BJ (cell line): ENCODE results near the gene PLEKHH1. TPM values are rescaled to one million over a fixed set of nuclear protein-coding genes. Genes with fewer than 3 reads are reported as not detected.
"Not testable (repeated sequence)": the region's sequence is repeated elsewhere in the genome, so short reads cannot be mapped to it uniquely, and the experiment has no call there.

Source experiments
- CTCF ChIA-PET: fragments of 350-600 bp; formaldehyde crosslinking; extraction: SDS; loops from one replicate; lab custom pipeline; 2021; ENCODE audit warnings: antibody characterized with exemption, inconsistent platforms; lab: Yijun Ruan, JAX
- POLR2A ChIA-PET: fragments of 300-600 bp; sonication (Branson Sonifier 250); formaldehyde crosslinking; extraction: SDS; loops from one replicate; lab custom pipeline; 2021; ENCODE audit warnings: antibody characterized with exemption; lab: Charles Lee
- DNase-seq: peaks from one replicate; pipeline ENCODE4 v3.0.0-alpha.2; 2011; ENCODE audit warnings: low read depth
- H3K27me3 ChIP-seq: 2 replicates; pipeline ENCODE4 v1.6.0; 2011; ENCODE audit warnings: low read length; ENCODE audit not compliant: control insufficient read depth, insufficient read depth
- H3K36me3 ChIP-seq: 2 replicates; pipeline ENCODE4 v1.5.1; 2011; ENCODE audit warnings: low read length; ENCODE audit not compliant: control insufficient read depth, insufficient read depth
- H3K4me3 ChIP-seq: 2 replicates; pipeline ENCODE4 v1.5.1; 2011; ENCODE audit warnings: low read depth, mild to moderate bottlenecking, control low read depth, low read length
- polyA plus RNA-seq: library from polyadenylated mRNA; depleted of rRNA; stranded (reverse); fragments of >200 nt; gene quantifications from 2 replicates; pipeline ENCODE4 v1.2.3, GENCODE V29; 2011
- TF ChIP-seq, protein P1 (sequence below): IDR thresholded peaks from 2 replicates; pipeline ENCODE4 v1.5.1; 2011; ENCODE audit warnings: low read depth, mild to moderate bottlenecking, control low read depth, inconsistent platforms, low read length, moderate library complexity; ENCODE audit not compliant: insufficient read depth

The PLEKHH1 gene
- polyA plus RNA-seq, 1 experiment, result 0.16 TPM

GRCh38 chr14:67583711-67584644 lies 50.9 kb downstream of the PLEKHH1 start:
- no peak for DNase-seq
- Histone ChIP-seq H3K36me3 (no peaks in the 10 kb centered on the region), H3K4me3 (no peak overlapping the region), H3K27me3 (no peaks in the 10 kb centered on the region)
- ChIA-PET CTCF (interaction anchor here (0.7 to 13.8 kb wide), 28 partner anchors 8 to 192 kb away, joined by 3 to 189 read pairs (median 4); partner anchors contain the start of genes PIGH and RDH12), POLR2A (interaction anchor here (0.6 to 1.4 kb wide), 2 partner anchors 83 to 120 kb away, joined by 3 to 4 read pairs; no protein-coding TSS in a partner anchor)
- TF ChIP-seq, protein P1, sequence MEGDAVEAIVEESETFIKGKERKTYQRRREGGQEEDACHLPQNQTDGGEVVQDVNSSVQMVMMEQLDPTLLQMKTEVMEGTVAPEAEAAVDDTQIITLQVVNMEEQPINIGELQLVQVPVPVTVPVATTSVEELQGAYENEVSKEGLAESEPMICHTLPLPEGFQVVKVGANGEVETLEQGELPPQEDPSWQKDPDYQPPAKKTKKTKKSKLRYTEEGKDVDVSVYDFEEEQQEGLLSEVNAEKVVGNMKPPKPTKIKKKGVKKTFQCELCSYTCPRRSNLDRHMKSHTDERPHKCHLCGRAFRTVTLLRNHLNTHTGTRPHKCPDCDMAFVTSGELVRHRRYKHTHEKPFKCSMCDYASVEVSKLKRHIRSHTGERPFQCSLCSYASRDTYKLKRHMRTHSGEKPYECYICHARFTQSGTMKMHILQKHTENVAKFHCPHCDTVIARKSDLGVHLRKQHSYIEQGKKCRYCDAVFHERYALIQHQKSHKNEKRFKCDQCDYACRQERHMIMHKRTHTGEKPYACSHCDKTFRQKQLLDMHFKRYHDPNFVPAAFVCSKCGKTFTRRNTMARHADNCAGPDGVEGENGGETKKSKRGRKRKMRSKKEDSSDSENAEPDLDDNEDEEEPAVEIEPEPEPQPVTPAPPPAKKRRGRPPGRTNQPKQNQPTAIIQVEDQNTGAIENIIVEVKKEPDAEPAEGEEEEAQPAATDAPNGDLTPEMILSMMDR, result peak; percentile 79

- Histone ChIP-seq H3K36me3 (no peaks in the 10 kb centered on the region), H3K4me3 (no peak overlapping the region), H3K27me3 (no peaks in the 10 kb centered on the region)
- ChIA-PET CTCF (interaction anchor here (0.8 to 13.8 kb wide), 21 partner anchors 8 to 156 kb away, joined by 3 to 189 read pairs (median 5); partner anchors contain the start of genes PIGH and RDH12), POLR2A (interaction anchor here (1.4 kb wide), 1 partner anchor 119 kb away, joined by 4 read pairs; no protein-coding TSS in a partner anchor)
- DNase-seq, result no peak
- TF ChIP-seq, protein P1, result no peak
These were observed 51.9 kb downstream of the PLEKHH1 start for GRCh38 chr14:67584978-67585377.

DNA sequence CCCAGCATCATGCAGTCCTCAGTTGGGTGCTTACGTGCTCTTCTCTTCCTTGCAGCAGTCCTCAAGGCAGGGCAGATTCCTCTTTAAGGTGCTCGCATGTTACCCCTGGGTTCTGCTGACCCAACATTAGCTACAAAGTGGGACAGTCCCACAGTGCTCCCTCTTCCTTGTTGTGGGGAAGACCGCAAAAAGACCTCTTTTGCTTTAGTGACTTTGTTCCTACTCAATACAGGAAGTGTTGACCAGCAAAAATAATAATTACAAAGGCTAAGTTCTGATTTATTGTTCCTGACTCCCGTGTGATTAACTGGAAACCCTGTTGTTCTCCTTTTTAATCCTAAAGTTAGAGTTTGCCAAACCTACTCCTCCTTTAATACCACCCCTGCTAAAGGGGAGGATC lies 53.3 kb downstream of the PLEKHH1 start:
- no peak overlapping the region for H3K4me3 ChIP-seq
- DNase-seq, result no peak
- TF ChIP-seq, protein P1, result no peak
- H3K36me3 ChIP-seq, result no peaks in the 10 kb centered on the region
- no peaks in the 10 kb centered on the region for H3K27me3 ChIP-seq
- ChIA-PET CTCF (interaction anchor here (0.7 to 13.8 kb wide), 8 partner anchors 9 to 158 kb away, joined by 3 to 189 read pairs (median 14); partner anchors contain the start of genes PIGH and RDH12), POLR2A (no interaction called here)

DNA sequence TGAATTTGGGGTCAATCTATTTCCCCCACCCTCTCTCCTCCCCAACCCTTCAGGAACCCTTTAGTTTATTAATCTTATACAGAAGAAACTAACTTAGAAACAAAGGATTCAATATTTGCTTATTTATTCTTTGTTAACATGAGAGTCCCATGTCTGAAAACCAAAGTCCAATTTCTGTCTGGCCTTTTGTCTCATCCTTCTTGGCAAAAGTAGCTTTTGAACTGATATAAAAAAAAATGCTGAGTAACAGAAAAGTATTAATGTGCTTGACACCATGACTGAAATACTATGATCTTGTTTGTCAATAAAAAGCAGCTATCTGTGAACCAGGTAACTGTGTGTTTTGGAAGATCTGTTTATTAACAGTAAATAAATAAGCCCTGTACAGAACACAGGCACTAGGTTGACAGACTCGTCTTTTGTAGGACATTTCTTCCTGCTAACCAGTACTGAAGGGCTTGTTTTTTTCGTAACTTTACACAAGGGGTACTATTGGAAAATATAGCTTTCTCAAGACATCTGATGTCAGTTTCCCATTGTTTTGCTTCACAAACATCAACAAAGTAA lies 56.2 kb downstream of the PLEKHH1 start:
- H3K4me3 ChIP-seq, result no peak overlapping the region
- no peak for DNase-seq
- ChIA-PET POLR2A (no interaction called here), CTCF (interaction anchor here (0.9 to 13.8 kb wide), 7 partner anchors 9 to 113 kb away, joined by 3 to 189 read pairs (median 3); partner anchors contain the start of genes PIGH and RDH12)
- TF ChIP-seq, protein P1, result no peak
- peaks cover 2% of the 10 kb centered on the region; the same call in 1 of the 2 replicates for H3K36me3 ChIP-seq
- H3K27me3 ChIP-seq, result no peaks in the 10 kb centered on the region

DNA sequence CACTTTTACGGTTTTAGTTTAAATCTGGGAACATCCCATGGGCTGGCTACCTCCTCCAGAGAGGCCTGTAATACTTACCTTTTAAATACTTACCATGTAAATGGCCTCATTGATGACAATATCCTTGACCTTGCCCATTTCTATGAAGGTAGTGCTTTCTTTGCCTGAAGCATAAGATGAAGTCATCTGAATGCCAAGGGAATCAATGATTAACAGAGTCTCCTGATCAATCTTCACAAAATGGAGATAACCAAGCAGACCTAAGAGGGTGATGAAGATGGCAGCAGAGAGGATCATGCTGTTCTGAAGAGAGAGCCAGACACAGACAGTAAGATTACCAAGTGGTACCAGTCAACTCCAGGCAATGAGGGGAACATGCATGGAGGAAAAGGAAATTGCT lies 60.6 kb downstream of the PLEKHH1 start:
- DNase-seq, H3K36me3 ChIP-seq, H3K4me3 ChIP-seq, H3K27me3 ChIP-seq: not testable (repeated sequence)
- ChIA-PET POLR2A (interaction anchor here (0.6 kb wide), 1 partner anchor 164 kb away, joined by 8 read pairs; no protein-coding TSS in a partner anchor), CTCF (interaction anchor here (0.8 kb wide), 1 partner anchor 110 kb away, joined by 3 read pairs; no protein-coding TSS in a partner anchor)
